Fibroblast of the conjunctiva (primary cell): ENCODE data around the gene EXOSC10.
"Not testable (repeated sequence)": the region's sequence is repeated elsewhere in the genome, so short reads cannot be mapped to it uniquely, and the experiment has no call there.

ENCODE experiments used
- DNase-seq: peaks from one replicate; pipeline ENCODE4 v3.0.0-alpha.2; 2010; ENCODE audit warnings: low read depth

EXOSC10 gene

DNA sequence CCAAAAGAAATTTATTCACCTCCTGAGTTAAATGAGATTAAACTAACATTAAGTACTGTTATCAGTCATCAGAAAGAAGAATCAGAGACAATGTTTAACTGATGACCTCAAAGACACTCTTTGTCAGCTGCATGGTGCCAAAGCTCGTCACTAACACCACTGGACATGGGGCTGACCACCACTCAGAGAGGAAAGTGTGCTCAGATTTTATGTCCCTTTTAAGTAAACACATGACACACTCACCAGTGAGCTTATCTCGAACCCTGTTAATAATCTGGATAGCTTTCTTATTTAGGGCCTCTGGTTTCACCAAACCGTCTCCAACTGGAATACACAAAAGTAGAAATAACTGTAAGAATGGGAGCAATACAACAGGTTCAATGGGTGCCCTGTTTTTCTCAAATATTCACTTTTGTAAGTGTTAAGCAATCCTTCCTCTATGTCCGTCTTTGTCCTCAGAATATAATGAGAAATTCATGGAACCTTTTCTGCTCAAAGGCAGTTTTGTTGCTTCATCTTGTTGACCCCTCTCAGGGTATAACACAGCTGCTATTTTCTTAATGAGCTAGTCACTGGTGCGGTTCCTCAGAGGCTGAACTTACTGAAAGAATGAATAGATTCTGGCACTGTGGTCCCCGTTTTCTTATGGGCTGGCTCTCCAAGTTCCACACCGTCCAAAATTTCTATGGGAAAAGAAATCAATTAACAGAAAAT is 9.5 kb upstream of the EXOSC10 start:
- no peak for DNase-seq

DNA sequence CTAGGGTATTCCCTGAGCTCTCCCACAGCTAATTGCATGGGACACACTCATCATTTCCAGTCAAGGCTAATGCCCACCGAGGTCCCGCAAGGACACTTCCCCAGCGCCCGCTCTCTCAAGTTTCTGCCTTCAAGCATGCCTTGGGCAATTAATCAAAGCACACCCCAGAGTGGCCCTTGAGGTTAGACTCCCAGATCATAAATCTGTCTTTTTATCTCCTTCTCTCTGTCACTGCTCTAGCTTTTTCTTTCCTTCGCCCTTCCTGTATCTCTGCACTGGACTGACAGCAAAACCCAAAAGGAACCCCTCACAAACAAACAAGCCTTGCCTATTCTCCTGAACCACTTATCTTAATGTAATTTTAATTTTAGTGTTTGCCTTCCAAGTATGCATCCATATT is 7.9 kb upstream of the EXOSC10 start:
- DNase-seq: no peak

- no peak for DNase-seq
These were observed 5.9 kb upstream of the EXOSC10 start for GRCh38 chr1:11105586-11105985.

GRCh38 chr1:11101347-11101746 is 1.7 kb upstream of the EXOSC10 start:
- DNase-seq: no peak

GRCh38 chr1:11100806-11101205 is 1.1 kb upstream of the EXOSC10 start:
- DNase-seq: not testable (repeated sequence)

DNA sequence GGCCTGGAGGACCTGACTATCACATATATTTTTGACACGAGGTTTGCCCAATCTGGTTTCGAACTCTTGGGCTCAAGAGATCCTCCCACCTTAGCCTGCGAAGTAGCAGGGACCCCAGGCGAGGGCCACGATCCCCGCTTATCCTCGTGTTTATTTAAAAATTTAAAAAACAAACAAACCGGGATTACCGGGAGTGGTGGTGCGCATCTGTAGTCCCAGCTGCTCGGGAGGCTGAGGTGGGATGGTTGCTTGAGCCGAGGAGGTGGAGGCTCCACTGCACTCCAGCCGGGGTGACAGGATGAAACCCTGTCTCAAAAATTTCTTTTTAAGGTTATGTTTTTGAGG is 452 bp upstream of the EXOSC10 start:
- no peak for DNase-seq

DNA sequence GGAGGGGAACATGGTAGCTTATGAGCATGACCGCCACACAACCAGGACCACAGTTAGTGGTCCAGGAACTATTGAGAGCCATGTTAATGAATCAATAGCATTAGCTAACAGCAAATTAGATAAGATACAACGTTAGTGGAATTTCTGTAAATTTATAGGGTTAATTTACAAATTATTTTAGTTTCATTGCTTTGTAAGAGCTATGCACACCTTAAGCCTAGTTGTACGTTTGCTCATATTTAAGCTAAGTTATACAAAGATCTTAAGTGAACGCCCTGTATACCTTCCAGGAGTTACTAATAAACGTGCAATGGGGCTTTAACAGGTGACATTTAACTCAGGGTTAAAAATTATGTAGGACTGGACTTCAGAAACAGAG is 749 bp downstream of the EXOSC10 start:
- DNase-seq: no peak

DNA sequence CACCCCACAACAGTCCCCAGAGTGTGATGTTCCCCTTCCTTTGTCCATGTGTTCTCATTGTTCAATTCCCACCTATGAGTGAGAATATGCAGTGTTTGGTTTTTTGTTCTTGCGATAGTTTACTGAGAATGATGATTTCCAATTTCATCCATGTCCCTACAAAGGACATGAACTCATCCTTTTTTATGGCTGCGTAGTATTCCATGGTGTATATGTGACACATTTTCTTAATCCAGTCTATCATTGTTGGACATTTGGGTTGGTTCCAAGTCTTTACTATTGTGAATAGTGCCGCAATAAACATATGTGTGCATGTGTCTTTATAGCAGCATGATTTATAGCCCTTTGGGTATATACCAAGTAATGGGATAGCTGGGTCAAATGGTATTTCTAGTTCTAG is 15.9 kb downstream of the EXOSC10 start:
- not testable (repeated sequence) for DNase-seq

DNA sequence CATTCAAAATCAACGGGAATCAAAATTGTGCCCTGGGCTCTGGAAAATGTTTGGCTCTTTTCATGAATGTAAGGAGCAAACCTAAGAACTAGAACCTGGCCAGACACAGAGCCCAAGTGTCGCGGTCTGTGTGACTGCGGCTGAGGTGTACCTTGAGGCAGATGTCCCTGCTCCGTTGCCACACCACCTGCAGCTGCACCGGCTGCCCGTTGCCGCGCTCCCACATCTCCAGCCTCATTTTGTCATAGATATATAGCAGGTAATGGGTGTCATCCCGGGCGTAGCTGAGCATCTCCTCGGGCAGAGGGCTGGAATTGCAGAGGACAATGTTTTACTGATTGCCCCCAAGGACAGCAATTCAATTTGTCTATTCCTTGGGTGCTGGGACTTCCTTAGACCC is 18.7 kb downstream of the EXOSC10 start:
- DNase-seq: no peak

DNA sequence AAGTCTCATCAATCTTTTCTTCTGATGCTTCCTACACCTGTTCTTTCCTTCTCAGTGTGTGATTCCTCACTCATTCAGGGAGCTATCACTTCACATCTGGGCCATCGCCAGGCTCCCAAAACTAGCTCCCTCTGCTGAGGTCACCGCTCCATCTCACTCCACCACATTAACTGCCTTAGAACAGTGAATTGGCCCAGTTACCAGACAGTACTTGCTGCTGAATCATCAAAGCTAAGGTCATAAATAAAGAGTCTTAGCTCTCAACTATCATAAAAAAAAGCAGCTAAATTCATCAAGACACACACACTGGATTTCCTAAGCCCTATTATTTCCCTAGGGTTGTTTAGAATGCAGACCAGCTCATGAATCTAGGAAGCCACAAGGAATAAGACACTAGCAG is 21.0 kb downstream of the EXOSC10 start:
- DNase-seq: no peak

DNA sequence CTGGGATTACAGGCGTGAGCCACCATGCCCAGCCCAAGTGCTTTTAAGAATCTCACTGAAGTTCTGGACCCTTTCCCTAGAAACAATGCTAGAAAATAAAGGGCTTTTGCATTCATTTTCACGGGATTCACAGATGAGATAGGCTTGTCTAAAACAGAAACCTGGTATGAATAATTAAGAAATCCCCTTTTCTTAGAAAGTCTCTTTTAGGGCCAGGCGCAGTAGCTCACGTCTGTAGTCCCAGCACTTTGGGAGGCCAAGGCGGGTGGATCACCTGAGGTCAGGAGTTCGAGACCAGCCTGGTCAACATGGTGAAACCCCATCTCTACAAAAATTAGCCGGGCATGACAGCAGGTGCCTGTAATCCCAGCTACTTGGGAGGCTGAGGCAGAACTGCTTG is 26.3 kb downstream of the EXOSC10 start:
- not testable (repeated sequence) for DNase-seq

GRCh38 chr1:11072216-11072917 is 27.3 kb downstream of the EXOSC10 start:
- no peak for DNase-seq

- DNase-seq: no peak
These were observed 28.0 kb downstream of the EXOSC10 start for GRCh38 chr1:11071463-11072215.

- no peak for DNase-seq
These were observed 28.8 kb downstream of the EXOSC10 start for GRCh38 chr1:11070876-11071275.

DNA sequence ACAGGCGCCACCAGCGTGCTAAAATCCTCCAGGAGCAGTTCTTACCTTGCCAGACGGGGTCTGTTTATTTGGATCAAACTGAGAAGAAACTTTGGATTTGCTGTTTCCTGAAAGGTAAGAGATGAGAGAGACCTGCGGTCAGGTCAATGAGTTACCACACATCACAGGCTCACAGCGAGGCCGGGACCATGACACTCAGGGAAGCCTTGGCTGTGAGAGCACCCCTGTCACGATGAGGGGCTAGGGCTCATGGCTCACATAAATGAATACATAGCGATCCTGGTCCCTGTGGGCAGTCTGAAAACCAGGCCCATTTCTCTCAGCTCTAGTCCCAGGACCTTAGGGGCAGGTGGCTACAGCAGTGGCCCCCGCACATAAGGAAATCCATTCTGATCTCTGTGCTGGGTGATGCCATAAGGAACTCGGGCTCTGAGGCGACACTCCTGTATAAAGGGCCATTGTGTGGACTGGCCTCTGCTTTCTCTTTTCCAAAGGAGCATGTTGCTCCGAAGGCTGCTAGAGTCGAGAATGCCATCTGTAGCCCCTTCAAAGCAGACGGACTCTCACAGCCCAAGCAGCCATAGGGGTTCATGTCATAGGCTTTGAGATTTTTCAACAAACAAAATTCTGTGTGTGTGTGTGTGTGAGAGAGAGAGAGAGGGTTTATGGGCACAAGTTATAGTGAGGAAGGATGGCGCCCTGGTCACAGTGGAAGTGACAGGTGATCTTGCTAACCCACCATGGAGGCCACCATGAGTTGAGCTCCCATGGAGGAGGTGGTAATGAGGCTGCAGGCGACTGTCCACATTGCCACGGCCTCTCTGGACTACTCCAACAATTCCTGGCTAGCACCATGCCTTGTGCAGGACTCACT is 30.8 kb downstream of the EXOSC10 start:
- no peak for DNase-seq

- DNase-seq: no peak
These were observed 31.7 kb downstream of the EXOSC10 start for GRCh38 chr1:11067716-11068599.

GRCh38 chr1:11065796-11066195 is 33.9 kb downstream of the EXOSC10 start:
- DNase-seq: no peak

DNA sequence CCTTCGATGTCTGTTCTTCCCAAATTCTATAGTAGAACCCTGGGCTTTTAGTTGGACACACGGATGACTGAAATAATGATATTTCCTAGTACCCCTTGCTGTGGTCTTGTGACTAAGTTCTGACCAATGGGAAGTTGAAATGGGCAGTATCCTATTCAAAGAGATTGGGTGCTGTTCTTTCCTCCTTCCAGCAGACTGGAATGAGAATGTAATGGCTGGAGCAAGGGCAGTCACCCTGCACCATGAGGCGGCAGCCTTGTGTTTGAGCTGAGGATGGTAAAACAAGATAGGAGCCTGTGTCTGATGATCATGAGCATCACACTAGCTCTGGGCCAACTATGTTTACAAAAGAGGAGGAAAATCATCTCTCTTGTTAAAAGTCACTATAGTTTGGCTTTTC is 34.7 kb downstream of the EXOSC10 start:
- DNase-seq: no peak

DNA sequence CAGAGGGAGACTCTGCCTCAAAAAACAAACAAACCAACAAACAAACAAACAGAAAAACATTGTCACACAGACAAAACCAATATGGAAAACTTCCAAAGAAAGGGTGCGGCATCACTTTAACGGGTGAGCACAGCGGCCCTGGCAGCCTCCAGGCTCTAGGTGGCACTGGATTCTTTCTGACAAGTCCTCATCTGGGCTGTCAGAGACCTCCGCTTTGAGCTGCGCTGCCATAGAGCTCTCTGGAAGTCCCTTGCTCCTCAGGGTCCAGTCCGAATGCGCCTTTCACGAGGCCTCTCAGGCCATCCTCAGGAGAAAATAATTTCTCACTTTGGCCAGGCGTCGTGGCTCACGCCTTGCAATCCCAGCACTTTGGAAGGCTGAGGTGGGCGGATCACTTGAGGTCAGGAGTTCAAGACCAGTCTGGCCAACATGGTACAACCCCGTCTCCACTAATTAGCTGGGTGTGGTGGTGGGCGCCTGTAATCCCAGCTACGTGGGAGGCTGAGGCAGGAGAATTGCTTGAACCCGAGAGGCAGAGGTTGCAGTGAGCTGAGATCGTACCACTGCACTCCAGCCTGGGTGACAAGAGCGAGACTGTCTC is 35.6 kb downstream of the EXOSC10 start:
- DNase-seq: not testable (repeated sequence)

GRCh38 chr1:11062965-11063401 is 36.7 kb downstream of the EXOSC10 start:
- no peak for DNase-seq
